Astrocyte (in vitro differentiated cells and primary cell): ENCODE results near the gene TTC13. TPM values are rescaled to one million over a fixed set of nuclear protein-coding genes. Genes with fewer than 3 reads are reported as not detected.

Source experiments
- DNase-seq: peaks from one replicate; pipeline ENCODE4 v3.0.0-alpha.2; 2010; ENCODE audit warnings: low read depth
- FAIRE-seq: peaks from 2 replicates; lab custom pipeline; 2011; peaks lifted over from hg19 to GRCh38; lab: Jason Lieb, UNC
- H2AFZ ChIP-seq: 2 replicates; pipeline ENCODE4 v1.6.0; 2012; ENCODE audit warnings: low read depth, low read length, inconsistent platforms
- H3K27ac ChIP-seq: 2 replicates; pipeline ENCODE4 v1.5.1; 2011; ENCODE audit warnings: low read depth, low read length, inconsistent platforms
- H3K27me3 ChIP-seq: 2 replicates; pipeline ENCODE4 v1.6.0; 2011; ENCODE audit warnings: low read length, inconsistent platforms; ENCODE audit not compliant: insufficient read depth
- H3K36me3 ChIP-seq: 2 replicates; pipeline ENCODE4 v1.5.1; 2011; ENCODE audit warnings: low read length, inconsistent platforms; ENCODE audit not compliant: insufficient read depth
- H3K4me1 ChIP-seq: 2 replicates; pipeline ENCODE4 v1.5.1; 2011; ENCODE audit warnings: low read length, inconsistent platforms; ENCODE audit not compliant: insufficient read depth
- H3K4me2 ChIP-seq: 2 replicates; pipeline ENCODE4 v1.6.0; 2012; ENCODE audit warnings: low read length, inconsistent platforms
- H3K4me3 ChIP-seq: 2 replicates; pipeline ENCODE4 v1.5.1; 2011; ENCODE audit warnings: low read depth, mild to moderate bottlenecking, low read length, inconsistent platforms; ENCODE audit not compliant: insufficient read depth
- H3K79me2 ChIP-seq: 2 replicates; pipeline ENCODE4 v1.6.0; 2012; ENCODE audit warnings: mild to moderate bottlenecking, low read length, inconsistent platforms; ENCODE audit not compliant: insufficient read depth
- H3K9ac ChIP-seq: 2 replicates; pipeline ENCODE4 v1.6.0; 2012; ENCODE audit warnings: mild to moderate bottlenecking, low read length, inconsistent platforms
- H3K9me3 ChIP-seq: 2 replicates; pipeline ENCODE4 v1.5.1; 2012; ENCODE audit warnings: low read depth, mild to moderate bottlenecking, low read length, inconsistent platforms; ENCODE audit not compliant: insufficient read depth
- H4K20me1 ChIP-seq: 2 replicates; pipeline ENCODE4 v1.6.0; 2012; ENCODE audit warnings: low read length, inconsistent platforms; ENCODE audit not compliant: insufficient read depth
- H3K27ac Mint-ChIP-seq: one replicate; pipeline ENCODE4 v1.8.0; 2021; ENCODE audit warnings: mild to moderate bottlenecking, mixed read lengths; ENCODE audit not compliant: unreplicated experiment
- H3K27me3 Mint-ChIP-seq: one replicate; pipeline ENCODE4 v1.8.0; 2021; ENCODE audit warnings: low read depth, mixed read lengths; ENCODE audit not compliant: unreplicated experiment
- H3K36me3 Mint-ChIP-seq: one replicate; pipeline ENCODE4 v1.8.0; 2021; ENCODE audit warnings: low read depth, mixed read lengths; ENCODE audit not compliant: unreplicated experiment
- H3K4me1 Mint-ChIP-seq: one replicate; pipeline ENCODE4 v1.8.0; 2021; ENCODE audit warnings: low read depth, mixed read lengths; ENCODE audit not compliant: unreplicated experiment
- H3K4me3 Mint-ChIP-seq: one replicate; pipeline ENCODE4 v1.8.0; 2021; ENCODE audit warnings: mild to moderate bottlenecking, moderate library complexity, mixed read lengths; ENCODE audit not compliant: unreplicated experiment
- H3K9me3 Mint-ChIP-seq: one replicate; pipeline ENCODE4 v1.8.0; 2021; ENCODE audit warnings: mild to moderate bottlenecking, mixed read lengths; ENCODE audit not compliant: unreplicated experiment
- CTCF ChIP-seq: IDR thresholded peaks from 2 replicates; pipeline ENCODE4 v1.5.1; 2011; ENCODE audit warnings: low read depth, mild to moderate bottlenecking, inconsistent platforms, low read length, moderate library complexity; ENCODE audit not compliant: insufficient read depth
- EZH2 ChIP-seq: IDR thresholded peaks from 2 replicates; pipeline ENCODE4 v1.6.1; 2012; ENCODE audit warnings: mild to moderate bottlenecking, low read length, inconsistent platforms; ENCODE audit not compliant: insufficient read depth
- total RNA-seq: library from RNA; stranded (reverse); gene quantifications from 2 replicates; pipeline ENCODE4 v1.2.1, GENCODE V29; 2021

Gene TTC13
- total RNA-seq, 1 donor from 2014 or later: 13.0 TPM

GRCh38 chr1:230971771-230972170 is 6.9 kb downstream of the TTC13 start:
- peaks cover 5% of the 10 kb centered on the region for H3K79me2 ChIP-seq
- TF ChIP-seq CTCF (no peak), EZH2 (no peak)
- no peak overlapping the region for H3K9ac ChIP-seq
- H3K36me3 Mint-ChIP-seq: no peaks in the 10 kb centered on the region
- no peaks in the 10 kb centered on the region for H3K9me3 ChIP-seq
- H3K36me3 ChIP-seq: no peaks in the 10 kb centered on the region
- H2AFZ ChIP-seq: no peak overlapping the region
- no peak overlapping the region for H3K4me3 ChIP-seq
- H3K4me3 Mint-ChIP-seq: no peak overlapping the region
- H3K27ac Mint-ChIP-seq: no peak overlapping the region
- H3K27ac ChIP-seq: no peak overlapping the region
- DNase-seq (no peak), FAIRE-seq (no peak)
- no peaks in the 10 kb centered on the region for H3K27me3 ChIP-seq
- no peaks in the 10 kb centered on the region for H3K27me3 Mint-ChIP-seq
- no peaks in the 10 kb centered on the region for H3K9me3 Mint-ChIP-seq
- H3K4me1 ChIP-seq: no peaks in the 10 kb centered on the region
- peaks cover 6% of the 10 kb centered on the region for H4K20me1 ChIP-seq
- H3K4me1 Mint-ChIP-seq: peaks cover 7% of the 10 kb centered on the region
- no peak overlapping the region for H3K4me2 ChIP-seq

GRCh38 chr1:230970432-230970831 is 8.2 kb downstream of the TTC13 start:
- no peaks in the 10 kb centered on the region for H3K9me3 ChIP-seq
- no peak for TF ChIP-seq EZH2
- no peak for TF ChIP-seq CTCF
- H3K36me3 ChIP-seq: no peaks in the 10 kb centered on the region
- H4K20me1 ChIP-seq: peaks cover 4% of the 10 kb centered on the region
- H2AFZ ChIP-seq: no peak overlapping the region
- no peaks in the 10 kb centered on the region for H3K36me3 Mint-ChIP-seq
- H3K27ac ChIP-seq: no peak overlapping the region
- H3K4me1 Mint-ChIP-seq: peaks cover 7% of the 10 kb centered on the region
- H3K9me3 Mint-ChIP-seq: no peaks in the 10 kb centered on the region
- no peaks in the 10 kb centered on the region for H3K4me1 ChIP-seq
- no peak overlapping the region for H3K9ac ChIP-seq
- H3K4me3 ChIP-seq: no peak overlapping the region
- FAIRE-seq (no peak), DNase-seq (no peak)
- no peaks in the 10 kb centered on the region for H3K27me3 Mint-ChIP-seq
- no peak overlapping the region for H3K4me3 Mint-ChIP-seq
- no peaks in the 10 kb centered on the region for H3K27me3 ChIP-seq
- no peak overlapping the region for H3K4me2 ChIP-seq
- H3K79me2 ChIP-seq: peaks cover 3% of the 10 kb centered on the region
- H3K27ac Mint-ChIP-seq: no peak overlapping the region

GRCh38 chr1:230966358-230966873 is 12.2 kb downstream of the TTC13 start:
- H3K9ac ChIP-seq: no peak overlapping the region
- H3K79me2 ChIP-seq: peaks cover 3% of the 10 kb centered on the region
- DNase-seq: no peak
- no peak for TF ChIP-seq EZH2
- no peak for TF ChIP-seq CTCF
- no peaks in the 10 kb centered on the region for H3K36me3 ChIP-seq
- H4K20me1 ChIP-seq: no peaks in the 10 kb centered on the region
- H3K4me3 Mint-ChIP-seq: no peak overlapping the region
- H3K27ac ChIP-seq: no peak overlapping the region
- no peaks in the 10 kb centered on the region for H3K4me1 Mint-ChIP-seq
- no peak for FAIRE-seq
- no peaks in the 10 kb centered on the region for H3K27me3 Mint-ChIP-seq
- no peak overlapping the region for H3K4me2 ChIP-seq
- no peak overlapping the region for H2AFZ ChIP-seq
- no peak overlapping the region for H3K4me3 ChIP-seq
- H3K9me3 Mint-ChIP-seq: no peaks in the 10 kb centered on the region
- no peaks in the 10 kb centered on the region for H3K4me1 ChIP-seq
- H3K27me3 ChIP-seq: no peaks in the 10 kb centered on the region
- no peaks in the 10 kb centered on the region for H3K36me3 Mint-ChIP-seq
- no peaks in the 10 kb centered on the region for H3K9me3 ChIP-seq
- no peak overlapping the region for H3K27ac Mint-ChIP-seq
